Measurements from ENCODE around the gene ACOXL.

Gene ACOXL

DNA sequence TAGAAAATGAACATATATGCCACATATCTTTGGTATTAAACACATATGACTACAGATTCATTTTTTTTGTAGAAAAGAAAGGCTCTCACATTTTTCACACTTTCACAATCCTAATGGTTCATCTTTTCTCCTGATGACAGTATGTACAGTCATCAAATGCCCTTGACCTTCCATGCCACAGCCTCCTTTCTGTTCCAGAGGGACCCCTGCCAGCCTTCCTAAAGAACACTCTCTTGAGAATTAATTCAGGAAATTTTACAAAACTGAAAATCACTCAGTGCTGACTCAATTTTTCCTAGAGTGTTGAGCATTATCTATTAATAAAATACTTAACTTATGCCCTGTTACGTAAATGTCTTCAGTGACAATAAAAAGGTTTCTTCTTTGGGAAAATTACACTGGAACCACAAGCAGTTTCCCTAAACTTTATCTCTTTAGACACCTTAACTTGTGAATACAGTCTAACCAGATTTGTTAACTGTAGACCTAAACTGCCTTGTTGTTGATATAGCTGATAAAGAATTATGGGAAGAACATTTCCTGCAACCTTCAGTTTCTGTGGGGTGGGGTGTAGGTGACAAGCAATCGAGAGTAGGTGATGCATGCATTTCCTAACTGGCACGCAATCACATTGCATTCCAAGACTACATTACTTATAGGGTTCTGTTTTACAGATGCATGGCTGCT, 15.3 kb upstream of the ACOXL start:
- in situ Hi-C loops (cut with HindIII; ENCODE audit: low pct_ligation_motif_present, low pct_unique_long_range_greater_than_20kb, low sequenced_read_pairs), result no loop called here

GRCh38 chr2:110717734-110718133, 14.6 kb upstream of the ACOXL start:
- in situ Hi-C loops (cut with HindIII; ENCODE audit: low pct_ligation_motif_present, low pct_unique_long_range_greater_than_20kb, low sequenced_read_pairs), result no loop called here
- DNase-seq, result no peak

More for the DNA sequence above, 15.3 kb upstream of the ACOXL start:
- no peak for DNase-seq

DNA sequence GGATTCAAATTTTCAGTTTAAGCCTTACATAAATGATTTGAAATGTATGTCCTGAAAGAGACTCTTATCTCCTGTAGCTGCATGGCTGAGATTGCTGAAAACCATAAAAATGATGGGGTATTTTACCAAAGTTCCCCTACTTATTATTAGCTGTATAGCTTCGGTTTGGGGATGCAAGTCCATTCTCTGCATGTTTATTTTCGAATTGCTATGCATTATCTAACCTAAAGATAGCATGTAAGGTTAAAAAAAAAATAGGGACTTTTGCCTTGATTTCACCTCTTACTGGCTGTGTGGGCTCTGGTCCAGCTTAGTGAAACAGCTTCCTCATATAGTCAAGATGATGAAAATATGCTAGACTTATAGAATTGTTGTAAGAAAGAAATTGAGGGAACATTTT, 14.0 kb upstream of the ACOXL start:
- no peak for DNase-seq
- in situ Hi-C loops (cut with HindIII; ENCODE audit: low pct_ligation_motif_present, low pct_unique_long_range_greater_than_20kb, low sequenced_read_pairs), result no loop called here

- in situ Hi-C loops (cut with HindIII; ENCODE audit: low pct_ligation_motif_present, low pct_unique_long_range_greater_than_20kb, low sequenced_read_pairs), result no loop called here
- no peak for DNase-seq
These were observed 13.4 kb upstream of the ACOXL start for GRCh38 chr2:110718990-110719389.

- no peak for DNase-seq
- in situ Hi-C loops (cut with HindIII; ENCODE audit: low pct_ligation_motif_present, low pct_unique_long_range_greater_than_20kb, low sequenced_read_pairs), result no loop called here
These were observed 11.8 kb upstream of the ACOXL start for GRCh38 chr2:110720547-110720946.

DNA sequence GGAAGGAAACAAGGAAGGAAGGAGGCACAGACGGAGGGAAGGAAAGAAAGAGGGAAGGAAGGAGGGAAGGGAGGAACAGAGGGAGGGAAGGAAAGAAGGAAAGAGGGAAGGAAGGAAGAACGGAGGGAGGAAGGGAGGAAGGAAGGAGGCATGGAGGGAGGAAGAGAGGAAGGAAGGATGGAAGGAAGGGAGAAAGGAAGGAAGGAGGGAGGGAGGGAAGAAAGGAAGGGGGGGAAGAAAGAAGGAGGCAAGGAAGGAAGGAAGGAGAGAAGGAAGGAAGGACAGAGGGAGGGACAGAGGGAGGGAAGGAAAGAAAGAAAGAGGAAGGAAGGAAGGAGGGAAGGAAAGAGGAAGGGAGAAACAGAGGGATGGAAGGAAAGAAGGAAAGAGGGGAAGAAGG, 7.6 kb upstream of the ACOXL start:
- in situ Hi-C loops (cut with HindIII; ENCODE audit: low pct_ligation_motif_present, low pct_unique_long_range_greater_than_20kb, low sequenced_read_pairs), result no loop called here
- no peak for DNase-seq

DNA sequence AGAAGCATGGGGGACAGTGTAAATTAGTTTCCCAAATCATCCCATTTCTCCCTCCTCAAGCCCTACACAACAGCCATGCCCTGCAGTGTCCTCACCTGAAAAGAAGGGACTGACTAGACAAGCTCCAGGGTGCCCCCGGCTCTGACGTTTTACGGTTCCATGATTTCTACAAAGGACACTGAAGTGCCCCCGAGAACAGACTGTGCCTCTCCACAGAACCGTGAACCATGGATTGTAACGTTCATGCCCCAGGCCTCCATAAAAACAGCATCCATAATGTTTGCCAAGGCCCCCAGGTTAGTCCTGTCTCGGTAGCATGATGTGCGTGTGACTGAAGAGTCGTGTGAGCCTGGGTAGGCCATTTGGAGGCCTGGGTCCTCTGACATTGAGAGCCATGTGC, 7.0 kb upstream of the ACOXL start:
- in situ Hi-C loops (cut with HindIII; ENCODE audit: low pct_ligation_motif_present, low pct_unique_long_range_greater_than_20kb, low sequenced_read_pairs), result no loop called here
- DNase-seq, result no peak

DNA sequence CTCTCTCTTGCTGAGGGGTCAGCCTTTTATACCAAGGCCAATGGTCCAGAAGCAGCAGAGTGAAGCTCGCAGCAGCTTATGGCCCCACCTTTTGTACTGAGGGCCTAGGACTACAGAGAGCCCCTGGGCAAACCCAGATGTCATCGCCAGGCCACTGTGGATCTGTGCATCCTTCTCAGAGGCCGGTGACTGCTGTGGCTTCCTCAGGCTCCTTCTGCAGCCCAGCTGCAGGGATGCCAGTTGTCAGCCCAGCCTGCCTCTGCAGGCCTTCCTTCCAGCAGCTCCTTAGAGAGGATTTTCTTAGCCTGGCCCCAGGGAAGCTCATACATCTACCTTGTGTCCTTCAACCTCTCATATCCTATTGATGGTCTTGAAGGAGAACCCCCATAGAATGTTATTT, 6.5 kb upstream of the ACOXL start:
- DNase-seq, result no peak
- in situ Hi-C loops (cut with HindIII; ENCODE audit: low pct_ligation_motif_present, low pct_unique_long_range_greater_than_20kb, low sequenced_read_pairs), result no loop called here

DNA sequence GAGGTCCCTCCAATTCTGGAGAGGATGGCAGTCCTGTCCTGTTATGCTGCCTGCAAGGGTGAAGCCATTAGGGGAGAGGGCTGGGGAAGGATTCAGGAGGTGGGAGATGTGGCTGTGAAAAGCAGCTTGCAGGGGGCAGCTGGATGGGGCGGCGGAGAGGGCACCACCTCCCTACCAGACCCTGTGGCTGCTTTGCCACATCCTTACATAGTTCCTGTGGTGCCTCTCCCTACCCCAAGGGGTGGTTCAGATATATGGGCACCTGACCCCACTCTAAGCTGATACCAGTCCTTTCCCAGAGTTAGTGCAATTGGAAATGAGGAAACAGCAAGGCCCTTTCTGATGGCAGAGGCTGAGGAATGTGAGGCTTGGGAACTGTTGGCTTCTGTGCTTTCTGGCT, 6.1 kb upstream of the ACOXL start:
- in situ Hi-C loops (cut with HindIII; ENCODE audit: low pct_ligation_motif_present, low pct_unique_long_range_greater_than_20kb, low sequenced_read_pairs), result no loop called here
- no peak for DNase-seq

GRCh38 chr2:110727923-110728322, 4.5 kb upstream of the ACOXL start:
- in situ Hi-C loops (cut with HindIII; ENCODE audit: low pct_ligation_motif_present, low pct_unique_long_range_greater_than_20kb, low sequenced_read_pairs), result no loop called here
- no peak for DNase-seq

- in situ Hi-C loops (cut with HindIII; ENCODE audit: low pct_ligation_motif_present, low pct_unique_long_range_greater_than_20kb, low sequenced_read_pairs), result no loop called here
- no peak for DNase-seq
These were observed 3.3 kb upstream of the ACOXL start for GRCh38 chr2:110729106-110729505.

DNA sequence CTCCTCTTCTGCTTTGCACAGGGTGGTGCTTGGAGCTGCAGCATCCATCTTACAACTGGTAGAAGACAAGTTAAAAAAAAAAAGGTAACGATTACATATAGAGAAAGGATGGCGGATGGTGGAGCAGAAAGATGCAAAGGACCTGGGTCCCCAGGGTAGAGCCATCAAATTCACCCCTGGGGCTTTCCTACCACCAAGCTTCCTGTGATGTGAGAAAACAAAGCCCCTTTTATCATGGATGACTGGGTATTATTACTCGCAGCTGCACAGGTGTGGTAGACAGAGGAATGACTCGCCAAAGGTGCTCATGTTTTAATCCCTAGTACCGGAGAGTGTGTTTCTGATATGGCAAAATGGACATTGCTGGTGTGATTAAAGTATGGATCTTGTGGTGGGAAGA, 1.3 kb upstream of the ACOXL start:
- no peak for DNase-seq
- in situ Hi-C loops (cut with HindIII; ENCODE audit: low pct_ligation_motif_present, low pct_unique_long_range_greater_than_20kb, low sequenced_read_pairs), result no loop called here

GRCh38 chr2:110735366-110735765, 3.0 kb downstream of the ACOXL start:
- no peak for DNase-seq

DNA sequence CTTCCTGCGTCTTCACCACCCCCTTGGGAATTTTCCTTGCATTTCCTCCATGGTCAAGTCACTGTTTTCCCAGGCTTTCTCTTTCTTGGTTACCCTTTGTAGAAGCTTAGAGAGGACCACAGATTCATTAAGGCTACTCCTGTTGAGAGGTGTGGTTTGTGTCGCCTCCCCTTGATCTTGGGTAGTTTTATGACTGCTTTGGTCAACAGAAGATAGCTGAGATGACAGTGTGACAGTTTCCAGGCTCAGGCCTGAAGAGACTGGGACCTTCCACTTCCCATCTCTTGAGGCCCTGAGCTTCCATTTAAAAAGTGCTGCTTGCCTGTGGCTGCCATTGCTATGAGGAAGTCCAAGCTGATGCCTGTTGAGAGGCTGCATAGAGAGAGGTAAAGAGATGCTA, 5.4 kb downstream of the ACOXL start:
- DNase-seq, result no peak
- in situ Hi-C loops (cut with HindIII; ENCODE audit: low pct_ligation_motif_present, low pct_unique_long_range_greater_than_20kb, low sequenced_read_pairs), result no loop called here

More at GRCh38 chr2:110735366-110735765, 3.0 kb downstream of the ACOXL start:
- in situ Hi-C loops (cut with HindIII; ENCODE audit: low pct_ligation_motif_present, low pct_unique_long_range_greater_than_20kb, low sequenced_read_pairs), result no loop called here

DNA sequence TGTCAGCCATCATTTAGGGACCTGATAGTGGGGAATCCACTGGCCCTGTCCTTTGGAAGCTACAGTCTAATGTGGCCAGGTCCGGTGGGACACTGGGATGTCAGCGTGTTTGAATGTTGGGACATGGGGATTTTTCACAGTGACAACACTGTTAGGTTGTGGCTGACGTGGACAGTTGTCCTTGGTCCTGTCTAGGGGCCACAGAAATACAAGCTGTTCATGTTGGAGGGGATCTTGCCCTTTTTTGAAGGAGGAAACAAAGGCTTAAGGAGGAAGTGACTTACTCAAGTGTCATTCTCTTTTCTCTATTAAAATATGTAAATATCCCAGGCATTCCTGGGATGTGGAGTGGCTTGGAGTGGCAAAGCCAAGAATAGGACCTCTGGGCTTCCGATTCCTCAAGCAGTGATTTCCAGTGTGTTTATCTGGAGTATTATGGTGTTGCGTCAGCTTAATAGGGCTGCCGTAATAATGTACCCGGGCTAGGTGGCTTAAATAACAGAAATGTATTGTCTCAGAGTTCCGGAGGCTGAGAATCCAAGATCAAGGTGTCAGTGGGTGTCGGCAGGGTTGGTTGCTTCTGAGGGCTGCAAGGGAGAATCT, 8.5 kb downstream of the ACOXL start:
- in situ Hi-C loops (cut with HindIII; ENCODE audit: low pct_ligation_motif_present, low pct_unique_long_range_greater_than_20kb, low sequenced_read_pairs), result no loop called here
- no peak for DNase-seq

DNA sequence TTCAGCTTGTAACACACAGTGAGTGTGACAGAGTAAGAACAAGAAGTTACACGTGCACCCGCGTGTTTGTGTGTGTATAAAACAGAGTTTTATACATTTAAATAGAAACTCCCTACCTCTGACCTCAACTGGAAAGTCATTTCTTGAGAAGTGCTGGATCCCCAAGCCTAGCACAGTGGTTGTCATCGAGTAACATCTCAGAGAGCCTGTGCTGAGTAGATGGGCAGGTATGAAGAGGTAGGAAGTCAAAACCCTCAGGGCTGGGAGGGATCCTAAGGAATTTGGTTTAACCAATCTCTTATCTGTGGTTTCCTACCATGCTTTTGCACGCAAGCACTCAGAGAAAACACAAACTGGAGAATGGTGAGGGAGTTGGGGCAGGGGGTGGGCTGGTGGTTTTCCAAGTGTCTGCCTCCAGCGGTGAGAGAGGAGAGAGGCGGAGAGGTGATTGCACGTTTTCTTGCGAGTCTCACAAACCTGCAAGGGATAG, 9.2 kb downstream of the ACOXL start:
- no peak for DNase-seq
- in situ Hi-C loops (cut with HindIII; ENCODE audit: low pct_ligation_motif_present, low pct_unique_long_range_greater_than_20kb, low sequenced_read_pairs), result no loop called here

- in situ Hi-C loops (cut with HindIII; ENCODE audit: low pct_ligation_motif_present, low pct_unique_long_range_greater_than_20kb, low sequenced_read_pairs), result no loop called here
- DNase-seq, result no peak
These were observed 10.0 kb downstream of the ACOXL start for GRCh38 chr2:110742412-110742811.

GRCh38 chr2:110743600-110743999, 11.2 kb downstream of the ACOXL start:
- in situ Hi-C loops (cut with HindIII; ENCODE audit: low pct_ligation_motif_present, low pct_unique_long_range_greater_than_20kb, low sequenced_read_pairs), result no loop called here
- DNase-seq, result no peak

DNA sequence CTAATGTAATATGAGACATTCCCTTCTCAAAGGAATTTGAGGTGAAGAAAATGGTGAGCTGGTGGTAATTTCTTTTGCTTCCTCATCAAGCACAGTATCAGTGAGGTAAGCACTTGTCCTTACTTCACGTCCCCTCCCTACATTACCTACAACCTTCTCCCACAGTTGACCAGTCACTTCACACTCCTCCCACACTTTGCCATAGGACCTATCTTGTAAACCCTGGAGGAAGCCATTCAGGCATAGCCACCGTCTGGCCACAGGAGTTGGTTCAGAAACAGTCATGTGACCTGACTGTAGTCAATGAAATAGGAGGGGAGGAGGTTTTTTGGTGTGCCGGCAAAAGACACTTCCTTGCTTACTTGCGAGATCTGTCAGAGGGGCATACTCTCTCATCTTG, 12.1 kb downstream of the ACOXL start:
- in situ Hi-C loops (cut with HindIII; ENCODE audit: low pct_ligation_motif_present, low pct_unique_long_range_greater_than_20kb, low sequenced_read_pairs), result no loop called here
- DNase-seq, result no peak

GRCh38 chr2:110745048-110745447, 12.7 kb downstream of the ACOXL start:
- in situ Hi-C loops (cut with HindIII; ENCODE audit: low pct_ligation_motif_present, low pct_unique_long_range_greater_than_20kb, low sequenced_read_pairs), result no loop called here
- no peak for DNase-seq
